OCI-LY1 (cell line): ENCODE measurements around the gene KCNK13.

Experiments used
- H2AFZ ChIP-seq: fragments of 200-600 bp; sonication (generic), shearing (Covaris generic); 2 replicates; pipeline ENCODE4 v1.6.0; 2014; ENCODE audit warnings: antibody characterized with exemption, mild to moderate bottlenecking, low read length
- H3F3A ChIP-seq: fragments of 200-600 bp; sonication (generic), shearing (Covaris generic); 2 replicates; pipeline ENCODE4 v1.6.0; 2014; ENCODE audit warnings: mild to moderate bottlenecking, antibody characterized with exemption, low read length, moderate library complexity; ENCODE audit not compliant: insufficient read depth
- H3K27ac ChIP-seq: fragments of 200-600 bp; sonication (generic); 2 replicates; pipeline ENCODE4 v1.5.1; 2014; ENCODE audit warnings: low read length, mixed run types, mild to moderate bottlenecking, low read depth; ENCODE audit not compliant: poor library complexity, severe bottlenecking
- H3K27me3 ChIP-seq: fragments of 200-600 bp; sonication (generic); 2 replicates; pipeline ENCODE4 v1.6.0; 2014; ENCODE audit warnings: antibody characterized with exemption, mild to moderate bottlenecking, low read length, moderate library complexity; ENCODE audit not compliant: insufficient read depth
- H3K36me3 ChIP-seq: fragments of 200-600 bp; sonication (generic); 2 replicates; pipeline ENCODE4 v1.6.1; 2014; ENCODE audit warnings: mild to moderate bottlenecking, antibody characterized with exemption, low read length, moderate library complexity, mixed read lengths; ENCODE audit not compliant: insufficient read depth
- H3K4me1 ChIP-seq: fragments of 200-600 bp; sonication (generic); 2 replicates; pipeline ENCODE4 v1.5.1; 2014; ENCODE audit warnings: mild to moderate bottlenecking, low read length, moderate library complexity; ENCODE audit not compliant: insufficient read depth, severe bottlenecking
- H3K4me2 ChIP-seq: fragments of 200-600 bp; sonication (generic), shearing (Covaris generic); 2 replicates; pipeline ENCODE4 v1.6.1; 2014; ENCODE audit warnings: low read length
- H3K4me3 ChIP-seq: fragments of 200-600 bp; sonication (generic); 2 replicates; pipeline ENCODE4 v1.5.1; 2014; ENCODE audit warnings: low read length, low read depth, mild to moderate bottlenecking, mixed read lengths; ENCODE audit not compliant: poor library complexity, severe bottlenecking
- H3K79me2 ChIP-seq: fragments of 200-600 bp; shearing (Covaris generic); 2 replicates; pipeline ENCODE4 v1.6.1; 2016; ENCODE audit warnings: mixed run types, low read length, mixed read lengths; ENCODE audit not compliant: insufficient read depth
- H3K9ac ChIP-seq: fragments of 200-600 bp; sonication (generic), shearing (Covaris generic); 2 replicates; pipeline ENCODE4 v1.6.1; 2014; ENCODE audit warnings: mild to moderate bottlenecking, low read length, mixed read lengths
- H3K9me2 ChIP-seq: fragments of 200-600 bp; sonication (generic), shearing (Covaris generic); 2 replicates; pipeline ENCODE4 v1.6.1; 2014; ENCODE audit warnings: low read depth, mild to moderate bottlenecking, low read length, mixed read lengths
- H3K9me3 ChIP-seq: fragments of 200-600 bp; shearing (Covaris generic); 2 replicates; pipeline ENCODE4 v1.6.1; 2014; ENCODE audit warnings: low read length, mixed read lengths
- H4K20me1 ChIP-seq: fragments of 200-600 bp; sonication (generic), shearing (Covaris generic); 2 replicates; pipeline ENCODE4 v1.6.0; 2016; ENCODE audit warnings: mild to moderate bottlenecking, low read length; ENCODE audit not compliant: insufficient read depth
- CTCF ChIP-seq: fragments of 200-600 bp; sonication (generic), shearing (Covaris generic); IDR thresholded peaks from 2 replicates; pipeline ENCODE4 v1.5.1; 2017; ENCODE audit warnings: mild to moderate bottlenecking, antibody characterized with exemption, low read length, moderate library complexity, mixed read lengths
- EZH2 ChIP-seq: fragments of 200-600 bp; sonication (generic), shearing (Covaris generic); IDR thresholded peaks from 2 replicates; pipeline ENCODE4 v1.8.0; 2017; ENCODE audit warnings: borderline replicate concordance, mixed run types, mild to moderate bottlenecking, antibody characterized with exemption, low read length, moderate library complexity, mixed read lengths

Gene KCNK13

DNA sequence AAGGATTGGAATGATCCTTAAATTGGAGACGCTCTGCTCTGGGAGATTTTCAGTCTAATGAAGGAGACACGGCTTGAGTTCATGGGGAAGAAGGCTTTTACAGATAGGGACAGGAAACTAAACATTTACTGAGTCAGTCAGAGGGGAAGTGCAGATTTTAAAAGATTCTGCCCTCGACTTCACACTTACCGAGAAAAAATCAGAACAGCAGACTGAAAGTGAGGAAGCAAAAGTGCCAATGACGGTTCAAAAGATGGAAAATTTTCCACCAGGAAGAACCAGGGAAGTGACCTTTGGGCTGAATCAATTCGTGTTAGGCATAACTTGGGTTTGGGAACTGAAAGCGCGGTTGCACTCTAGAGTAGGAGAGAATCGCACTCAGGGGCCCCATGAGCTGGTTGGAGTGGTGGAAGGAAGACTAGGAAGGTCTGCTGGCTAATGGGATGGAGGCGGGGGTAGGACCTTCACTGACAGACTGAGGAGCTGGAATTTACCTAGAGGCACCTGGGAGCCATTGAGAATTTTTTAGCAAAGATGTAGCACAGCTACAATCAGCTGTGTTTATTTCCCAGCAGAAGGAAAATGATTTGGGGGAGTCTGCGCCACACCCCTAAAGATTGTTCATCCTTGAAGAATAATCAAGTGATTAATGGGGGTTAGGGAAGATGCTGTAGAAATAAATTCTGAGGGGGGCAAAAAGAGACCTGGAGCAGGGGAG is 1.2 kb downstream of the KCNK13 start:
- Histone ChIP-seq H3K4me1 (peaks cover 10% of the 10 kb centered on the region), H3K4me3 (peak overlapping the region; percentile 69), H3K79me2 (no peaks in the 10 kb centered on the region), H3K27me3 (peaks cover 12% of the 10 kb centered on the region), H3K9ac (no peak overlapping the region), H2AFZ (no peak overlapping the region), H3K27ac (no peak overlapping the region), H3K9me2 (no peaks in the 10 kb centered on the region), H3K36me3 (peaks cover 3% of the 10 kb centered on the region; the same call in 1 of the 2 replicates), H3K9me3 (peaks cover 3% of the 10 kb centered on the region; the same call in 1 of the 2 replicates), H3K4me2 (peak overlapping the region; percentile 73; the same call in 1 of the 2 replicates), H3F3A (no peaks in the 10 kb centered on the region), H4K20me1 (no peaks in the 10 kb centered on the region)
- TF ChIP-seq EZH2, result no peak
- TF ChIP-seq CTCF, result no peak

- Histone ChIP-seq H3K4me3 (no peak overlapping the region), H3K36me3 (no peaks in the 10 kb centered on the region), H3K4me1 (no peaks in the 10 kb centered on the region), H3K9me3 (no peaks in the 10 kb centered on the region), H3F3A (no peaks in the 10 kb centered on the region), H4K20me1 (no peaks in the 10 kb centered on the region), H3K27ac (no peak overlapping the region), H3K79me2 (no peaks in the 10 kb centered on the region), H3K27me3 (no peaks in the 10 kb centered on the region), H3K9ac (no peak overlapping the region), H2AFZ (no peak overlapping the region), H3K9me2 (no peaks in the 10 kb centered on the region), H3K4me2 (no peak overlapping the region)
- TF ChIP-seq CTCF (no peak), EZH2 (no peak)
Observed at GRCh38 chr14:90072350-90072749, 10.6 kb downstream of the KCNK13 start.

DNA sequence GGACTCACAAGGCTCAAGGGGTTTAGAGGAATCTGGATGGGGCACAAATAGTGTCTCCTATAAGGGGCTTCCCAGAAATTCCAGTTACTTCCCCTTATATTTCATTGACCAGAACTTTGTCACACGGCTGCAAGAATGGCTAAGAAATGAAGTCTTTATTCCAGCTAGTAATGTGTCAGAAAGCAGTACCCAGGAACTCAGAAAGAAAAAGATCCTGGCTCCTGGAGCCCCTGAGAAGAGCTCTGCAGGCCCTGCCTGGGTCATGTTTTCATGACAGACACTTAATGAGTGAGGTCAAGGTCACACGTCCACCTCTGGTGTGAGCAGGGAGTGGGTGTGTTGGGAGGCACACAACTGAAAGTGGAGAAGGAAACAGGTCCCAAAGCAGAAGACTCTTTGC is 17.8 kb downstream of the KCNK13 start:
- Histone ChIP-seq H2AFZ (no peak overlapping the region), H3K27ac (no peak overlapping the region), H3K36me3 (no peaks in the 10 kb centered on the region), H3K4me1 (no peaks in the 10 kb centered on the region), H3K9ac (no peak overlapping the region), H3K4me2 (no peak overlapping the region), H4K20me1 (no peaks in the 10 kb centered on the region), H3K79me2 (no peaks in the 10 kb centered on the region), H3K4me3 (no peak overlapping the region), H3K9me2 (no peaks in the 10 kb centered on the region), H3F3A (no peaks in the 10 kb centered on the region), H3K9me3 (no peaks in the 10 kb centered on the region), H3K27me3 (no peaks in the 10 kb centered on the region)
- TF ChIP-seq CTCF, result no peak
- no peak for TF ChIP-seq EZH2
